BLaER1 treated with 17β-estradiol and CSF1 and Interleukin-3, amounts not matched to agents 10 nM and 100 nM (cell line): ENCODE results near the gene TTC33.
"Not testable (repeated sequence)": the region's sequence is repeated elsewhere in the genome, so short reads cannot be mapped to it uniquely, and the experiment has no call there.

Experiments used
- H3K27ac ChIP-seq, 11 experiments: shearing (Covaris generic); formaldehyde crosslinking; 2 replicates each; pipeline ENCODE4 v1.8.1; 2022
- H3K27me3 ChIP-seq, 11 experiments: shearing (Covaris generic); formaldehyde crosslinking; 2 replicates each; pipeline ENCODE4 v1.8.1; 2022
- H3K36me3 ChIP-seq, 11 experiments: shearing (Covaris generic); formaldehyde crosslinking; 2 replicates each; pipeline ENCODE4 v1.8.1; 2022
- H3K4me1 ChIP-seq, 10 experiments: shearing (Covaris generic); formaldehyde crosslinking; 2 replicates each; pipeline ENCODE4 v1.8.1; 2022
- H3K4me2 ChIP-seq, 11 experiments: shearing (Covaris generic); formaldehyde crosslinking; 2 replicates each; pipeline ENCODE4 v1.8.1; 2022
- H3K4me3 ChIP-seq, 10 experiments: shearing (Covaris generic); formaldehyde crosslinking; 2 replicates each; pipeline ENCODE4 v1.8.1; 2022
- H3K9ac ChIP-seq, 11 experiments: shearing (Covaris generic); formaldehyde crosslinking; 2 replicates each; pipeline ENCODE4 v1.8.1; 2022
- H3K9me3 ChIP-seq, 11 experiments: shearing (Covaris generic); formaldehyde crosslinking; replicated peaks in 1 of 11; 2 replicates each; pipeline ENCODE4 v1.8.1; 2022
- H4K20me1 ChIP-seq, 11 experiments: shearing (Covaris generic); formaldehyde crosslinking; 2 replicates each; pipeline ENCODE4 v1.8.1; 2022
- Cebpa-rat ChIP-seq, 11 experiments: shearing (Covaris generic); IDR thresholded peaks; 2 replicates each; pipeline ENCODE4 v1.8.1; 2022

TTC33 gene

GRCh38 chr5:40720069-40720468 is 35.7 kb downstream of the TTC33 start:
- H3K27me3 ChIP-seq: no peaks in the 10 kb centered on the region
- H3K4me1 ChIP-seq: no peaks in the 10 kb centered on the region
- peaks cover 57 to 92% (median 84%) of the 10 kb centered on the region in 11 experiments for H3K36me3 ChIP-seq
- no peak overlapping the region for H3K9ac ChIP-seq
- H4K20me1 ChIP-seq: no peaks in the 10 kb centered on the region
- no peak for TF ChIP-seq Cebpa-rat (IDR thresholded peaks at IDR 0.05)
- no peak overlapping the region for H3K27ac ChIP-seq
- H3K4me2 ChIP-seq: no peak overlapping the region
- no peak overlapping the region for H3K4me3 ChIP-seq
- H3K9me3 ChIP-seq: peaks cover 39 to 59% (median 54%) of the 10 kb centered on the region in 11 experiments

DNA sequence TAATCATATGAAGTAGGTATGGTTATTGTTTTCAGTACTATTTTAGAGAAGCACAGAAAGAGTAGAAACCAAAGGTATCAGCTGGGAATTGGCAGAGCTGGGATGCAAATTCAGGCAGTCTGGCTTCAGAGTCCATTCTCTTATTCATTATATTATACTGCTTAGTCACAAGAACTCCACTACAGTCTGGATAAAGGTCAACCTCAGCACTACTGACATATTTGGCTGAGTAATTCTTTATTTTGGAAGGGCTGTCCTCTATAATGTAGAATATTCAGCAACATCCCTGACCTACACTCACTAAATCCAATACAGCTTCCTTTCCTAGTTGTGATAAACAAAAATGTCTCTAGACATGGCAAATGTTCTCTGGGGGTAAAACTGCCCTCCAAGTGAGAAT is 38.5 kb downstream of the TTC33 start:
- TF ChIP-seq Cebpa-rat (IDR thresholded peaks at IDR 0.05): no peak
- H3K4me2 ChIP-seq: no peak overlapping the region
- H3K9ac ChIP-seq: no peak overlapping the region
- H3K4me3 ChIP-seq: no peak overlapping the region
- no peaks in the 10 kb centered on the region for H4K20me1 ChIP-seq
- peaks cover 36 to 78% (median 63%) of the 10 kb centered on the region in 11 experiments for H3K36me3 ChIP-seq
- H3K9me3 ChIP-seq: peaks cover 20 to 36% (median 33%) of the 10 kb centered on the region in 11 experiments
- H3K27me3 ChIP-seq: no peaks in the 10 kb centered on the region
- no peak overlapping the region for H3K27ac ChIP-seq
- no peaks in the 10 kb centered on the region for H3K4me1 ChIP-seq

DNA sequence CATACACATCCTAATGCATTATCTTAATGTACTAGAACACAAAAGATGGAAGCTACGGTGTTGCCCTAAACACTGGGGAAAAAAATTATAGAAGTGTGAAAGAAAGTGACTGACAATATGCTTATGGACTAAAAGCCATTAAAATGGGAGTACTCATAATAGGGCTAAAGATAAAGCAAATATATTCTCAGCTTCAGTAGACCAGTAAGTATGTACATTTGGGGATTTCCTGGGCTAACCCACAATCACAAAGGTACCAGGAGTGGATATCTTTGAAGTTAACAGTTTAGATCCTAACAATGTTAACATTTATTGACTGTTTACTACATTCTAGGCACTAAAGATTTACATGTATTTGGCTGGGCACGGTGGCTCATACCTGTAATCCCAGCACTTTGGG is 39.2 kb downstream of the TTC33 start:
- Histone ChIP-seq H3K27me3 (no peaks in the 10 kb centered on the region), H3K9ac (no peak overlapping the region), H3K36me3 (peaks cover 32 to 78% (median 61%) of the 10 kb centered on the region in 11 experiments), H3K4me3 (no peak overlapping the region), H4K20me1 (no peaks in the 10 kb centered on the region), H3K4me2 (no peak overlapping the region), H3K4me1 (no peaks in the 10 kb centered on the region), H3K27ac (no peak overlapping the region), H3K9me3 (peaks cover 13 to 34% (median 27%) of the 10 kb centered on the region in 11 experiments)
- TF ChIP-seq Cebpa-rat (IDR thresholded peaks at IDR 0.05): no peak

GRCh38 chr5:40716000-40716399 is 39.8 kb downstream of the TTC33 start:
- Histone ChIP-seq H3K4me2 (no peak overlapping the region), H3K27me3 (no peaks in the 10 kb centered on the region), H3K27ac (no peak overlapping the region), H3K4me3 (no peak overlapping the region), H3K9ac (no peak overlapping the region), H3K4me1 (no peaks in the 10 kb centered on the region), H4K20me1 (no peaks in the 10 kb centered on the region), H3K9me3 (peaks cover 9 to 32% (median 26%) of the 10 kb centered on the region in 11 experiments), H3K36me3 (peaks cover 26 to 78% (median 59%) of the 10 kb centered on the region in 11 experiments)
- TF ChIP-seq Cebpa-rat (IDR thresholded peaks at IDR 0.05): no peak

DNA sequence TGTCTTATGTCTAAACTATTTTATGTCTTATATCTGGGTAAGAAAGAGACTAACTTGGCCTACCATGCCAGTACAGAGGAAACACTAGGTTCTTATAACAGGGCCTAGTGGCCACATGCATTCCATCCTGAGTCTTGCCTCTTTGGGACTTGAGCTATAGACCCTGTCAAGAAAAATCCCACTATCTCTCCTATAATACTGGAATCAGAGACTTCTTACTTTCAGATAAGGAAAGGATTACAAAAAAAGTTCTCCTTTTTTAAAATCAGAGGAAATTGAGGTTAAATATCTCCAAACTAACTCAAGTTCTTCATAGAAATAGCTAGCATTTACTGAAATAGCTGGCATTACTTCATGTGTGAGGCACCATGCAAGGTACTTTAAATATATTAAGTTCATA is 41.8 kb downstream of the TTC33 start:
- H3K4me1 ChIP-seq: no peaks in the 10 kb centered on the region
- H3K9me3 ChIP-seq: peaks cover 5 to 23% (median 18%) of the 10 kb centered on the region in 11 experiments; a peak in 19 of 22 replicates
- H4K20me1 ChIP-seq: no peaks in the 10 kb centered on the region
- H3K27me3 ChIP-seq: no peaks in the 10 kb centered on the region
- H3K9ac ChIP-seq: no peak overlapping the region
- H3K36me3 ChIP-seq: peaks cover 23 to 64% (median 43%) of the 10 kb centered on the region in 11 experiments
- no peak for TF ChIP-seq Cebpa-rat (IDR thresholded peaks at IDR 0.05)
- no peak overlapping the region for H3K27ac ChIP-seq
- no peak overlapping the region for H3K4me3 ChIP-seq
- H3K4me2 ChIP-seq: no peak overlapping the region

- H3K4me3 ChIP-seq, H3K4me2 ChIP-seq, H3K9ac ChIP-seq, H4K20me1 ChIP-seq, H3K27ac ChIP-seq, H3K4me1 ChIP-seq, H3K27me3 ChIP-seq: not testable (repeated sequence)
- peaks cover 16 to 31% (median 24%) of the 10 kb centered on the region in 11 experiments; a peak in 21 of 22 replicates for H3K9me3 ChIP-seq
- peaks cover 11 to 47% (median 21%) of the 10 kb centered on the region in 11 experiments; a peak in 18 of 22 replicates for H3K36me3 ChIP-seq
These were observed 45.2 kb downstream of the TTC33 start for GRCh38 chr5:40710575-40710974.

- peaks cover 52 to 73% (median 62%) of the 10 kb centered on the region in 11 experiments for H3K9me3 ChIP-seq
- not testable (repeated sequence) for H3K27ac ChIP-seq, H3K4me3 ChIP-seq, H3K4me2 ChIP-seq, H3K27me3 ChIP-seq, H4K20me1 ChIP-seq, H3K9ac ChIP-seq, H3K4me1 ChIP-seq
- H3K36me3 ChIP-seq: peaks cover 8 to 48% (median 28%) of the 10 kb centered on the region in 11 experiments; a peak in 19 of 22 replicates
These were observed 50.3 kb downstream of the TTC33 start for GRCh38 chr5:40705484-40705883.

DNA sequence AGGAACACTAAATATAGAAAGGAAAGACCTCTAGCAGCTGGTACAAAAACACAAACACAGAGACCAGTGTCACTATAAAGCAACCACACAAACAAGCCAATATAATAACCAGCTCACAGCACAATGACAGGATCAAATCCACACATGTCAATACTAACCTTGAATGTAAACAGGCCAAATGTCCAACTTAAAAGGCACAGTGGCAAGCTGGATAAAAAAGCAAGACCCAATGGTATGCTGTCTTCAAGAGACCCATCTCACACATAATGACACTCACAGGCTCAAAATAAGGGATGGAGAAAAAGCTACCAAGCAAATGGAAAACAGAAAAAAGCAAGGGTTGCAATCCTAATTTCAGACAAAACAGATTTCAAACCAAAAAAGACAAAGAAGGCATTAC is 53.7 kb downstream of the TTC33 start:
- peaks cover 22 to 78% (median 34%) of the 10 kb centered on the region in 11 experiments; a peak in 20 of 22 replicates for H3K36me3 ChIP-seq
- H4K20me1 ChIP-seq: peaks cover 0 to 10% (median 0%) of the 10 kb centered on the region in 11 experiments; a peak in 3 of 22 replicates
- not testable (repeated sequence) for H3K27me3 ChIP-seq, H3K4me2 ChIP-seq, H3K9ac ChIP-seq, H3K4me1 ChIP-seq, H3K27ac ChIP-seq, H3K4me3 ChIP-seq
- H3K9me3 ChIP-seq: peaks cover 54 to 70% (median 64%) of the 10 kb centered on the region in 11 experiments

GRCh38 chr5:40700116-40700782 is 55.5 kb downstream of the TTC33 start:
- TF ChIP-seq Cebpa-rat (IDR thresholded peaks at IDR 0.05): no peak

DNA sequence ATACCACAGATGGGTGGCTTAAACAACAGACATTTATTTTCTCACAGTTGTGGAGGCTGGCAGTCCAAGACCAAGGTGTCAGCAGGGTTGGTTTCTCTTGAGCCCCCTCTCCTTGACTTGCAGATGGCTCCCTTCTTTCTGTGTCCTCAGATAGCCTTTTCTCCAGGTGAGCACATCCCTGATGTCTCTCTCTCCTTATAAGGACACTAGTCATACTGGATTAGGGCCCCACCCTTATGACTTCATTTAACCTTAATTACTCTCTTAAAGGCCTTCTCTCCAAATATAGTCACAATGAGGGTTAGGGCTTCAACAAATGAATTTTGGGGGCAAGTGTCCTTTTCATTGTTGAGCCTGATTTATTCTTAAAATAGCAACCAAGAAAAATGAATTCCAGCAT is 61.3 kb downstream of the TTC33 start:
- H3K4me1 ChIP-seq: peaks cover 0 to 32% (median 8%) of the 10 kb centered on the region in 10 experiments; a peak in 16 of 20 replicates
- peaks cover 36 to 83% (median 51%) of the 10 kb centered on the region in 11 experiments for H4K20me1 ChIP-seq
- no peak overlapping the region for H3K4me2 ChIP-seq
- no peak for TF ChIP-seq Cebpa-rat (IDR thresholded peaks at IDR 0.05)
- H3K27me3 ChIP-seq: no peaks in the 10 kb centered on the region
- H3K9me3 ChIP-seq: peaks cover 0 to 18% (median 9%) of the 10 kb centered on the region in 11 experiments; a peak in 14 of 22 replicates
- H3K9ac ChIP-seq: no peak overlapping the region
- no peak overlapping the region for H3K4me3 ChIP-seq
- H3K36me3 ChIP-seq: peaks cover 64 to 98% (median 76%) of the 10 kb centered on the region in 11 experiments
- H3K27ac ChIP-seq: no peak overlapping the region

More at GRCh38 chr5:40700116-40700782, 55.5 kb downstream of the TTC33 start:
- Histone ChIP-seq H3K9me3 (peaks cover 42 to 54% (median 52%) of the 10 kb centered on the region in 11 experiments), H3K9ac (no peak overlapping the region), H3K27ac (no peak overlapping the region), H3K4me3 (no peak overlapping the region), H3K4me2 (no peak overlapping the region), H3K36me3 (peaks cover 31 to 80% (median 40%) of the 10 kb centered on the region in 11 experiments), H4K20me1 (peaks cover 0 to 25% (median 0%) of the 10 kb centered on the region in 11 experiments; a peak in 7 of 22 replicates), H3K4me1 (no peaks in the 10 kb centered on the region), H3K27me3 (no peaks in the 10 kb centered on the region)
